Activated CD8-positive, alpha-beta T cell treated with anti-CD3 and anti-CD28 coated beads for 36 hours (primary cell): ENCODE measurements around the gene BMPER. TPM values are rescaled to one million over a fixed set of nuclear protein-coding genes. Genes with fewer than 3 reads are reported as not detected.
A peak's percentile ranks its signal among the peaks of the same experiment; 100 is the strongest.

ENCODE experiments used
- ATAC-seq: fragments of 200-7000 bp; cut with Tn5 transposase; one replicate; pipeline ENCODE4 v1.10.0; 2021; ENCODE audit warnings: mild to moderate bottlenecking, moderate library complexity
- CTCF ChIA-PET: fragments of 350-600 bp; sonication (Branson Sonifier 250); formaldehyde crosslinking; loops from one replicate; lab custom pipeline; 2021; ENCODE audit warnings: antibody characterized with exemption; lab: Charles Lee
- POLR2A ChIA-PET: fragments of 350-600 bp; sonication (Branson Sonifier 250); formaldehyde crosslinking; loops from one replicate; lab custom pipeline; 2021; ENCODE audit warnings: antibody characterized with exemption; lab: Charles Lee
- DNase-seq: peaks from one replicate; pipeline ENCODE4 v3.0.0-alpha.2; 2020
- H3K27ac Mint-ChIP-seq: one replicate; pipeline ENCODE4 v1.8.0; 2021; ENCODE audit warnings: mild to moderate bottlenecking, mixed read lengths
- H3K27me3 Mint-ChIP-seq: one replicate; pipeline ENCODE4 v1.8.0; 2021; ENCODE audit warnings: mixed read lengths
- H3K36me3 Mint-ChIP-seq: one replicate; pipeline ENCODE4 v1.8.0; 2021; ENCODE audit warnings: low read depth, mixed read lengths
- H3K4me1 Mint-ChIP-seq: one replicate; pipeline ENCODE4 v1.8.0; 2021; ENCODE audit warnings: low read depth, mixed read lengths
- H3K4me3 Mint-ChIP-seq: one replicate; pipeline ENCODE4 v1.8.0; 2021; ENCODE audit warnings: mild to moderate bottlenecking, moderate library complexity, mixed read lengths
- H3K9me3 Mint-ChIP-seq: one replicate; pipeline ENCODE4 v1.8.0; 2021; ENCODE audit warnings: mixed read lengths
- intact Hi-C: fragments of 100-400 bp; cut with micrococcal nuclease; formaldehyde crosslinking; loops from one replicate; pipeline ENCODE4 v1.10.0; 2022
- total RNA-seq, 2 experiments: library from RNA; stranded (reverse); gene quantifications; one replicate each; pipeline ENCODE4 v1.2.3, GENCODE V29; 2021
- TF ChIP-seq, protein P1 (sequence below): fragments of 200-600 bp; IDR thresholded peaks from one replicate; pipeline ENCODE4 v1.8.0; 2022; ENCODE audit warnings: antibody characterized with exemption, mild to moderate bottlenecking

BMPER gene
- total RNA-seq, 2 experiments from 2014 or later: not detected

DNA sequence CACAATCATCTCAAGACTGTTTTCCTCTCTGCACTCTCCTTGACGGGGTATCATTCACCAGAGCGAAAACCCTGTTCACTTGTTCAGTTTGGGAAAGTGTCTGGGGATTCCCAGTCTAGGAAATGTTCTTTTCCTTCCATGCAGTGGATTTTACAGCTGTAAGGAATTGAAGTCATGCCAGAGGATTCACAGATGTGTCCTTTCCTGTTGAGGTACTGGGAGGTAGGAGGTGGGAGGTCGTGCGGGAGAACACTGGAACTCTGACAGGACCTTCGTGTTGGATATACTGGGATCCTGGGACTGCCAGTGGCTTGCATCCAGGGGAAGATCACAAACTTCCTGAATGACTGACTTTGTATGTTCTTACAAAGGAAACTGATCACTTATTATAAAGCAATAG is 185.5 kb downstream of the BMPER start:
- H3K4me1 Mint-ChIP-seq: no peaks in the 10 kb centered on the region
- no peaks in the 10 kb centered on the region for H3K27me3 Mint-ChIP-seq
- ChIA-PET CTCF (interaction anchor here (1.1 to 1.5 kb wide), 2 partner anchors 10 to 21 kb away, joined by 3 to 6 read pairs; no protein-coding TSS in a partner anchor), POLR2A (no interaction called here)
- no peak overlapping the region for H3K4me3 Mint-ChIP-seq
- H3K36me3 Mint-ChIP-seq: no peaks in the 10 kb centered on the region
- H3K9me3 Mint-ChIP-seq: no peaks in the 10 kb centered on the region
- TF ChIP-seq, protein P1, sequence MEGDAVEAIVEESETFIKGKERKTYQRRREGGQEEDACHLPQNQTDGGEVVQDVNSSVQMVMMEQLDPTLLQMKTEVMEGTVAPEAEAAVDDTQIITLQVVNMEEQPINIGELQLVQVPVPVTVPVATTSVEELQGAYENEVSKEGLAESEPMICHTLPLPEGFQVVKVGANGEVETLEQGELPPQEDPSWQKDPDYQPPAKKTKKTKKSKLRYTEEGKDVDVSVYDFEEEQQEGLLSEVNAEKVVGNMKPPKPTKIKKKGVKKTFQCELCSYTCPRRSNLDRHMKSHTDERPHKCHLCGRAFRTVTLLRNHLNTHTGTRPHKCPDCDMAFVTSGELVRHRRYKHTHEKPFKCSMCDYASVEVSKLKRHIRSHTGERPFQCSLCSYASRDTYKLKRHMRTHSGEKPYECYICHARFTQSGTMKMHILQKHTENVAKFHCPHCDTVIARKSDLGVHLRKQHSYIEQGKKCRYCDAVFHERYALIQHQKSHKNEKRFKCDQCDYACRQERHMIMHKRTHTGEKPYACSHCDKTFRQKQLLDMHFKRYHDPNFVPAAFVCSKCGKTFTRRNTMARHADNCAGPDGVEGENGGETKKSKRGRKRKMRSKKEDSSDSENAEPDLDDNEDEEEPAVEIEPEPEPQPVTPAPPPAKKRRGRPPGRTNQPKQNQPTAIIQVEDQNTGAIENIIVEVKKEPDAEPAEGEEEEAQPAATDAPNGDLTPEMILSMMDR: no peak
- intact Hi-C loops: no loop called here
- H3K27ac Mint-ChIP-seq: no peak overlapping the region
- ATAC-seq: no peak
- no peak for DNase-seq

DNA sequence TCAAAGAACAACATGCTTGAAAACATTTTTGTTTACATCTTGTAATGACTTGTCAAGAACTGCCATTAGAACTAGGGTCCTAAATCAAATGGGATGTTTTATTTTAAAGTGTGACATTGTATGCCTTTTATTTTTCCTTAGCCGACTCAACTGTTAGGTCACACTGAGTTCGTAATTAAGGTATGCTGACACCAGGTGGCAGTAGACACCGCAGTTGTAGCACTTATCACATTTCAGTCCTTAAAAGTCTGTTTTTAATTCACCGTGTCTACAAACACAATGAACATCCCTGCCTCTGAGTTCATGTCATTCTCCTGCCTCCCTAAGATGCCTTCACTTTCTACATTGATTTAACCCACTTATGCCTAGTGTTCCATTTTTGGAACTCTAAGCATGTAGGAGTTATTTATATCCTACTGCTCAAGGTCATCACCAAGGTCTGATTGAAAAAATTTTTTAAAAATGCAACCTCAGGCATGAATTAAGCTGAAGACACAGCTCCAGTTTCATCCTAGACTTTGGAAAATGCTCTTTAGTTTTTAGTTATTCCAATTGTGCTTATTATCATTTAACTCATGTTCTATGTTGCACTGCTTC is 186.1 kb downstream of the BMPER start:
- CTCF ChIA-PET: interaction anchor here (1.1 to 1.5 kb wide), 2 partner anchors 11 to 20 kb away, joined by 3 to 6 read pairs; no protein-coding TSS in a partner anchor
- POLR2A ChIA-PET: no interaction called here

DNA sequence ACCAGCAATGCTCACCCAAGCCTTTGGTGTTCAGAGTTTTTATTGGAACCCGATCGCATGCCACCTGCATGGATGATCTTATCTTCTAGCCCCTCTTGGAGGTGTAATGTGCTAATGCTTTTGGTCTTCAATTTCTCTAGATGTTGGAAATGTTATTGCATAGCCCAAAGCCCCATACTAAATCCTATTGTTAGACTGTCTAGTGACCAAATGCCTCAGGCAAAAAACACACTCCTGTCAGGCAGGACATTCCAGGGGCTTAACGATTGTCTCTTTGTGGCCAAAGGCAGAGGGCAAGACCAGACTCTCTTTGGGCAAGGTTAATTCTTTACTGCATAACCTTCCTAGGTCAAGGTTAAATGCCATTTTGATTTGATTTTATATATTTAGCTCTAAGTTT is 187.9 kb downstream of the BMPER start:
- ChIA-PET CTCF (no interaction called here), POLR2A (no interaction called here)
- Mint-ChIP-seq H3K4me3 (no peak overlapping the region), H3K4me1 (no peaks in the 10 kb centered on the region), H3K9me3 (no peaks in the 10 kb centered on the region), H3K27me3 (no peaks in the 10 kb centered on the region), H3K36me3 (no peaks in the 10 kb centered on the region), H3K27ac (no peak overlapping the region)
- DNase-seq: no peak
- no peak for ATAC-seq
- TF ChIP-seq, protein P1: no peak
- intact Hi-C loops: no loop called here

More for the DNA sequence above, 186.1 kb downstream of the BMPER start:
- Mint-ChIP-seq H3K36me3 (no peaks in the 10 kb centered on the region), H3K4me3 (no peak overlapping the region), H3K27ac (no peak overlapping the region), H3K27me3 (no peaks in the 10 kb centered on the region), H3K4me1 (no peaks in the 10 kb centered on the region), H3K9me3 (no peaks in the 10 kb centered on the region)
- DNase-seq: peak; percentile 33
- no peak for ATAC-seq
- TF ChIP-seq, protein P1: peak; percentile 24
- intact Hi-C loops: no loop called here

DNA sequence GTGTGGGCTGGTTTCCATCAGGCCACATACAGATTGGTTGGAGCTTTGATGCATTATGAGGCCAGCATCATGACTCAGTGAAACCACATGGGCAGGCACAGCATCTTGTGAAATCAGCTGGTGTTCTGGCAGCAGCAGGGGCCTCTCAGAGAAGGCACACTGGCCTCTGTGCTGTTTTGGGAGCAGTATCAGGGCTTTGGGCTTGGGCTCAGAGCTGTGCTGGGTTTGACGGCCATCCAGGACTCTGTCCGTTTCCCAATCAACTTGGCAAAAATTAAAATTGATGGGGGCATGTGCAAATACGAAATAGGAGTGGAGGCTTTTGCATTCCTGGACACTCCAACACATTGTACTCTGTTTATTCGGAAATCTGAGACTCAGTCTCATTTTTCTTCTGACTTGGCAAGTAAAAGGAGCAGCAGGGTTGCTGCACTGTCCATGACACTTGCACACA is 190.9 kb downstream of the BMPER start:
- Mint-ChIP-seq H3K4me1 (no peaks in the 10 kb centered on the region), H3K27me3 (no peaks in the 10 kb centered on the region), H3K4me3 (no peak overlapping the region), H3K9me3 (no peaks in the 10 kb centered on the region), H3K36me3 (no peaks in the 10 kb centered on the region), H3K27ac (no peak overlapping the region)
- DNase-seq (no peak), ATAC-seq (no peak)
- ChIA-PET POLR2A (no interaction called here), CTCF (no interaction called here)
- TF ChIP-seq, protein P1: no peak
- intact Hi-C loops: no loop called here

DNA sequence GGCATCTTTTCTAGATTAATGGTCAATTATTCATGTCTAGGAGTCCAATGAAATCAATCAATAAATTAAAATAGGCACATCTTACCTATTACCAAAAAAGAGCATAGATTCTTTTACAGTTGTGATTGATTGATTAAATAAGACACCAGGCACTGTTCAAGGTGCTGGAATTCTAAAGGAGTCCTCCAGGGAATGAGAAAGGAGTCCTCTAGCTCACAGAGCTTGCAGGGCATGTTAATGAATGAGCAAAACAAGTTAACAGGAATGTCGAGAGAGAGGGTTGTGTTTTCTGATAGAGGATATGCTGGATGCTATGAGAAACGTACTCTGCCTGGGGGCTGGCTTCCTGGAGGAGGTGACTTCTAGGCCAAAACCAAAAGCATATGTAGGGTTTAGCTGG is 191.4 kb downstream of the BMPER start:
- H3K4me1 Mint-ChIP-seq: no peaks in the 10 kb centered on the region
- no peaks in the 10 kb centered on the region for H3K36me3 Mint-ChIP-seq
- no peaks in the 10 kb centered on the region for H3K27me3 Mint-ChIP-seq
- no peak overlapping the region for H3K4me3 Mint-ChIP-seq
- DNase-seq: no peak
- H3K27ac Mint-ChIP-seq: no peak overlapping the region
- ATAC-seq: no peak
- ChIA-PET CTCF (no interaction called here), POLR2A (no interaction called here)
- H3K9me3 Mint-ChIP-seq: no peaks in the 10 kb centered on the region
- TF ChIP-seq, protein P1: no peak
- intact Hi-C loops: no loop called here
